PC-9 (cell line): ENCODE measurements around the gene ZNF79. TPM values are rescaled to one million over a fixed set of nuclear protein-coding genes. Genes with fewer than 3 reads are reported as not detected.

Source experiments
- BruUV-seq: library from RNA; stranded (reverse); fragments of 400-500 nt; replicated peaks from 2 replicates; lab custom pipeline; 2021; lab: Mats Ljungman, UMichigan
- CTCF ChIA-PET: fragments of 300-600 bp; sonication (Branson Sonifier 250); formaldehyde crosslinking; loops from one replicate; lab custom pipeline; 2022; ENCODE audit warnings: antibody characterized with exemption; lab: Charles Lee
- POLR2A ChIA-PET: fragments of 300-600 bp; sonication (Branson Sonifier 250); formaldehyde crosslinking; loops from one replicate; lab custom pipeline; 2022; ENCODE audit warnings: antibody characterized with exemption; ENCODE audit not compliant: unreplicated experiment; lab: Charles Lee
- DNase-seq, 2 experiments: peaks; one replicate each; pipeline versions ENCODE4 v3.0.0 to v3.0.0-alpha.2; 2015 to 2022; ENCODE audit warnings: mixed read lengths in 1 of 2
- H2AFZ ChIP-seq: fragments of 200-600 bp; sonication (generic); 2 replicates; pipeline ENCODE4 v1.8.1; 2017; ENCODE audit warnings: antibody characterized with exemption
- H3F3A ChIP-seq: fragments of 200-600 bp; sonication (generic); 2 replicates; pipeline ENCODE4 v1.8.1; 2017; ENCODE audit warnings: antibody characterized with exemption, mild to moderate bottlenecking, low read depth; ENCODE audit not compliant: insufficient read depth
- H3K27ac ChIP-seq: fragments of 200-600 bp; sonication (generic); 2 replicates; pipeline ENCODE4 v1.6.1; 2016; ENCODE audit warnings: mixed run types
- H3K27me3 ChIP-seq: fragments of 200-600 bp; sonication (generic); 2 replicates; pipeline ENCODE4 v1.6.1; 2016; ENCODE audit warnings: low read depth, mixed run types; ENCODE audit not compliant: insufficient read depth
- H3K36me3 ChIP-seq: fragments of 200-600 bp; sonication (generic); 2 replicates; pipeline ENCODE4 v1.6.1; 2016; ENCODE audit warnings: low read depth, mixed run types
- H3K4me1 ChIP-seq: fragments of 200-600 bp; sonication (generic); replicated peaks from 2 replicates; pipeline ENCODE4 v1.6.1; 2016; ENCODE audit warnings: mixed run types; ENCODE audit not compliant: insufficient read depth
- H3K4me2 ChIP-seq: fragments of 200-600 bp; sonication (generic); 2 replicates; pipeline ENCODE4 v1.6.1; 2017; ENCODE audit warnings: mixed run types
- H3K4me3 ChIP-seq: fragments of 200-600 bp; sonication (generic); 2 replicates; pipeline ENCODE4 v1.6.1; 2016; ENCODE audit warnings: mixed run types
- H3K79me2 ChIP-seq: fragments of 200-600 bp; sonication (generic); 2 replicates; pipeline ENCODE4 v1.6.1; 2017; ENCODE audit warnings: low read depth, mixed run types
- H3K9me2 ChIP-seq: fragments of 200-600 bp; sonication (generic); 2 replicates; pipeline ENCODE4 v1.8.1; 2017; ENCODE audit warnings: mild to moderate bottlenecking; ENCODE audit not compliant: insufficient read depth
- H3K9me3 ChIP-seq: fragments of 200-600 bp; sonication (generic); 2 replicates; pipeline ENCODE4 v1.8.1; 2016; ENCODE audit warnings: low read depth; ENCODE audit not compliant: insufficient read depth
- H4K20me1 ChIP-seq: fragments of 200-600 bp; sonication (generic); 2 replicates; pipeline ENCODE4 v1.8.1; 2017; ENCODE audit not compliant: insufficient read depth
- CTCF ChIP-seq: fragments of 200-600 bp; sonication (generic); conservative IDR thresholded peaks from 2 replicates; pipeline ENCODE4 v1.6.1; 2017; ENCODE audit warnings: mixed run types, antibody characterized with exemption, mild to moderate bottlenecking, moderate library complexity
- EZH2 ChIP-seq: fragments of 200-600 bp; sonication (generic); IDR thresholded peaks from 2 replicates; pipeline ENCODE4 v1.8.0; 2017; ENCODE audit warnings: antibody characterized with exemption, low read depth
- intact Hi-C: fragments of 100-400 bp; cut with micrococcal nuclease; formaldehyde crosslinking; loops from one replicate; pipeline ENCODE4 v1.10.0; 2022; ENCODE audit not compliant: unreplicated experiment
- total RNA-seq: library from RNA; stranded (reverse); gene quantifications from 2 replicates; pipeline ENCODE4 v1.2.3, GENCODE V29; 2021

Gene ZNF79
- total RNA-seq, 1 experiment from 2014 or later: 5.8 TPM

GRCh38 chr9:127389381-127390247 lies 34.6 kb upstream of the ZNF79 start:
- Histone ChIP-seq H3K4me3 (no peak overlapping the region), H3F3A (peaks cover 28% of the 10 kb centered on the region), H3K9me2 (no peaks in the 10 kb centered on the region), H3K9me3 (no peaks in the 10 kb centered on the region), H3K27me3 (no peaks in the 10 kb centered on the region), H3K27ac (no peak overlapping the region), H2AFZ (no peak overlapping the region), H3K79me2 (no peaks in the 10 kb centered on the region), H3K4me1 (peaks cover 35% of the 10 kb centered on the region), H3K4me2 (peak overlapping the region; percentile 69), H3K36me3 (no peaks in the 10 kb centered on the region), H4K20me1 (no peaks in the 10 kb centered on the region)
- BruUV-seq: no TSS peak
- intact Hi-C loops: loop anchor here (10.0 kb wide), 1 partner anchor 185 kb away; no protein-coding TSS in a partner anchor
- no peak for TF ChIP-seq EZH2
- TF ChIP-seq CTCF: no peak
- no peak for DNase-seq
- POLR2A ChIA-PET: interaction anchor here (0.5 kb wide), 1 partner anchor 130 kb away, joined by 3 read pairs; no protein-coding TSS in a partner anchor
- CTCF ChIA-PET: no interaction called here

- H3K36me3 ChIP-seq: no peaks in the 10 kb centered on the region
- BruUV-seq: no TSS peak
- H3K27me3 ChIP-seq: no peaks in the 10 kb centered on the region
- peak overlapping the region; percentile 52 for H3K4me2 ChIP-seq
- peaks cover 35% of the 10 kb centered on the region for H3K4me1 ChIP-seq
- CTCF ChIA-PET: no interaction called here
- no peak overlapping the region for H3K27ac ChIP-seq
- no peaks in the 10 kb centered on the region for H4K20me1 ChIP-seq
- H3K79me2 ChIP-seq: no peaks in the 10 kb centered on the region
- POLR2A ChIA-PET: no interaction called here
- TF ChIP-seq EZH2 (no peak), CTCF (no peak)
- DNase-seq: no peak
- H2AFZ ChIP-seq: no peak overlapping the region
- H3K9me2 ChIP-seq: no peaks in the 10 kb centered on the region
- peaks cover 28% of the 10 kb centered on the region for H3F3A ChIP-seq
- intact Hi-C loops: loop anchor here (10.0 kb wide), 1 partner anchor 185 kb away; no protein-coding TSS in a partner anchor
- no peak overlapping the region for H3K4me3 ChIP-seq
- H3K9me3 ChIP-seq: no peaks in the 10 kb centered on the region
Measured at GRCh38 chr9:127390248-127390545, 34.0 kb upstream of the ZNF79 start.

GRCh38 chr9:127390563-127390962 lies 33.6 kb upstream of the ZNF79 start:
- Histone ChIP-seq H4K20me1 (no peaks in the 10 kb centered on the region), H3K27me3 (no peaks in the 10 kb centered on the region), H3K4me3 (no peak overlapping the region), H3K9me3 (no peaks in the 10 kb centered on the region), H3K79me2 (no peaks in the 10 kb centered on the region), H3K4me2 (peak overlapping the region; percentile 52), H3K27ac (no peak overlapping the region), H3K36me3 (no peaks in the 10 kb centered on the region), H2AFZ (no peak overlapping the region), H3F3A (peaks cover 28% of the 10 kb centered on the region), H3K9me2 (no peaks in the 10 kb centered on the region), H3K4me1 (peaks cover 35% of the 10 kb centered on the region)
- BruUV-seq: no TSS peak
- intact Hi-C loops: loop anchor here (10.0 kb wide), 1 partner anchor 184 kb away; no protein-coding TSS in a partner anchor
- TF ChIP-seq CTCF: no peak
- TF ChIP-seq EZH2: no peak
- peak; percentile 66 to 73 for DNase-seq
- POLR2A ChIA-PET: no interaction called here
- CTCF ChIA-PET: interaction anchor here (0.6 kb wide), 1 partner anchor 1199 kb away, joined by 5 read pairs; no protein-coding TSS in a partner anchor
